Measurements from ENCODE around the gene HSPA12B. TPM values are rescaled to one million over a fixed set of nuclear protein-coding genes. Genes with fewer than 3 reads are reported as not detected.
A peak's percentile ranks its signal among the peaks of the same experiment; 100 is the strongest.

The HSPA12B gene
- total and polyA plus RNA-seq, 2 of the 4 experiments (the other 2 are of a cell fraction), result not detected

DNA sequence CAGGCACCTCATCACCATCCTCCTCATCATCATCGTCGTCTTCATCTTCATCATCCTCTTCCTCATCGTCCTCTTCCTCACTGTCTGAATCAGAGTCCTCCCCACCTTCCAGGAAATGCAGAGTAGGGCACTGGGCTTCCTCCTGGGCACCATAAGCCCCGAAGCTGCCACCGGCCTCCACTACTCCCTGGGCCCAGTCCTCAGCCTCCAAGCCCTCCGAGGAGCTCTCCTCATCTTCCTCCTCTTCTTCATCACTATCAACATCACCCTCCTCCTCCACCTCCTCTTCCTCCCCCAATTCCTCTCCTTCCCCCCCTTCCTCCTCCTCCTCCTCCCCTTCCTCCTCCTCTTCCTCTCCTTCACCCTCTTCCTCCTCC, 52.4 kb downstream of the HSPA12B start:
- Histone ChIP-seq H2AK9ac (replicated peaks; ENCODE audit: low read depth, low read length, poor library complexity) (peak overlapping the region; percentile 95), H3K18ac (ENCODE audit: low read depth, low read length) (no peak overlapping the region), H3K27me3 (ENCODE audit: control insufficient read depth, insufficient read depth, low read length) (no peaks in the 10 kb centered on the region), H3K14ac (replicated peaks; ENCODE audit: low read depth, low read length) (peak overlapping the region; percentile 24; the same call in 1 of the 2 replicates), H2AFZ (replicated peaks; ENCODE audit: low read length, poor library complexity) (no peak overlapping the region), H4K5ac (ENCODE audit: low read depth, low read length) (no peak overlapping the region), H3K4me2 (ENCODE audit: low read depth, low read length) (peak overlapping the region; percentile 99), H3K4me1 (ENCODE audit: control insufficient read depth, insufficient read depth, low read length) (peaks cover 16% of the 10 kb centered on the region), H3K23ac (ENCODE audit: low read depth, low read length) (peak overlapping the region; percentile 28; the same call in 1 of the 2 replicates), H4K8ac (ENCODE audit: low read depth in 2 of 2, low read length in 2 of 2) (no peak overlapping the region), H4K20me1 (ENCODE audit: insufficient read depth, low read length) (peaks cover 50% of the 10 kb centered on the region), H2AK5ac (ENCODE audit: low read depth, low read length) (no peak overlapping the region), H4K91ac (ENCODE audit: insufficient read depth, low read depth, low read length) (no peak overlapping the region), H3K56ac (ENCODE audit: extremely low read depth, insufficient read depth, low read length) (no peak overlapping the region), H3K9me1 (ENCODE audit: insufficient read depth, low read length) (peaks cover 12% of the 10 kb centered on the region), H2BK120ac (ENCODE audit: low read depth, low read length) (no peak overlapping the region), H3K4me3 (ENCODE audit: insufficient read depth, low read depth, low read length) (no peak overlapping the region; the same call in 1 of the 2 replicates), H2BK5ac (ENCODE audit: low read depth, low read length, poor library complexity, severe bottlenecking) (no peak overlapping the region), H3K36me3 (ENCODE audit: control insufficient read depth, insufficient read depth, low read length) (peaks cover 11% of the 10 kb centered on the region), H2BK20ac (ENCODE audit: low read depth, low read length) (no peak overlapping the region), H3K9me3 (ENCODE audit: control insufficient read depth, insufficient read depth, low read length) (no peaks in the 10 kb centered on the region), H3K9ac (ENCODE audit: low read depth, low read length) (peak overlapping the region; percentile 24; the same call in 1 of the 2 replicates), H3K27ac (ENCODE audit: insufficient read depth, low read length) (no peak overlapping the region), H2BK15ac (ENCODE audit: low read depth, low read length) (no peak overlapping the region), H3K79me1 (ENCODE audit: low read depth in 1 of 2, low read length in 2 of 2) (peaks cover 7 to 40% of the 10 kb centered on the region in 2 experiments; a peak in 3 of 4 replicates), H3K4ac (ENCODE audit: low read depth, low read length) (peak overlapping the region; percentile 8; the same call in 1 of the 2 replicates)
- BruUV-seq (replicated peaks), result no TSS peak
- POLR2A ChIA-PET (ENCODE audit: unreplicated experiment), result no interaction called here
- TF ChIP-seq CHD1 (IDR thresholded peaks at IDR 0.05; ENCODE audit: low read depth, low read length) (no peak), NFE2L2 (IDR thresholded peaks at IDR 0.05; ENCODE audit: low read depth, low read length) (no peak), MAZ (IDR thresholded peaks at IDR 0.05; ENCODE audit: borderline replicate concordance, low read depth, low read length) (no peak), RFX5 (IDR thresholded peaks at IDR 0.05; ENCODE audit: low read depth, low read length) (no peak), CEBPB (IDR thresholded peaks at IDR 0.05; ENCODE audit: low read depth, low read length) (no peak), MXI1 (IDR thresholded peaks at IDR 0.05; ENCODE audit: borderline replicate concordance, low read depth, low read length) (no peak), BHLHE40 (IDR thresholded peaks at IDR 0.05; ENCODE audit: low read depth, low read length) (no peak), MAFK (IDR thresholded peaks at IDR 0.05; ENCODE audit: low read depth, low read length) (no peak), FOS (IDR thresholded peaks at IDR 0.05; ENCODE audit: low read depth, low read length) (no peak), POLR2A (IDR thresholded peaks at IDR 0.05; ENCODE audit: low read depth, low read length) (no peak), RCOR1 (IDR thresholded peaks at IDR 0.05; ENCODE audit: insufficient replicate concordance, low read length) (no peak), RAD21 (IDR thresholded peaks at IDR 0.05; ENCODE audit: low read length) (no peak), SMC3 (IDR thresholded peaks at IDR 0.05; ENCODE audit: low read depth, low read length) (no peak)
- TF ChIP-seq, protein P1, sequence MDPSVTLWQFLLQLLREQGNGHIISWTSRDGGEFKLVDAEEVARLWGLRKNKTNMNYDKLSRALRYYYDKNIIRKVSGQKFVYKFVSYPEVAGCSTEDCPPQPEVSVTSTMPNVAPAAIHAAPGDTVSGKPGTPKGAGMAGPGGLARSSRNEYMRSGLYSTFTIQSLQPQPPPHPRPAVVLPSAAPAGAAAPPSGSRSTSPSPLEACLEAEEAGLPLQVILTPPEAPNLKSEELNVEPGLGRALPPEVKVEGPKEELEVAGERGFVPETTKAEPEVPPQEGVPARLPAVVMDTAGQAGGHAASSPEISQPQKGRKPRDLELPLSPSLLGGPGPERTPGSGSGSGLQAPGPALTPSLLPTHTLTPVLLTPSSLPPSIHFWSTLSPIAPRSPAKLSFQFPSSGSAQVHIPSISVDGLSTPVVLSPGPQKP (IDR thresholded peaks at IDR 0.05; ENCODE audit: borderline replicate concordance, low read depth, low read length), result no peak
- TF ChIP-seq, protein P2, sequence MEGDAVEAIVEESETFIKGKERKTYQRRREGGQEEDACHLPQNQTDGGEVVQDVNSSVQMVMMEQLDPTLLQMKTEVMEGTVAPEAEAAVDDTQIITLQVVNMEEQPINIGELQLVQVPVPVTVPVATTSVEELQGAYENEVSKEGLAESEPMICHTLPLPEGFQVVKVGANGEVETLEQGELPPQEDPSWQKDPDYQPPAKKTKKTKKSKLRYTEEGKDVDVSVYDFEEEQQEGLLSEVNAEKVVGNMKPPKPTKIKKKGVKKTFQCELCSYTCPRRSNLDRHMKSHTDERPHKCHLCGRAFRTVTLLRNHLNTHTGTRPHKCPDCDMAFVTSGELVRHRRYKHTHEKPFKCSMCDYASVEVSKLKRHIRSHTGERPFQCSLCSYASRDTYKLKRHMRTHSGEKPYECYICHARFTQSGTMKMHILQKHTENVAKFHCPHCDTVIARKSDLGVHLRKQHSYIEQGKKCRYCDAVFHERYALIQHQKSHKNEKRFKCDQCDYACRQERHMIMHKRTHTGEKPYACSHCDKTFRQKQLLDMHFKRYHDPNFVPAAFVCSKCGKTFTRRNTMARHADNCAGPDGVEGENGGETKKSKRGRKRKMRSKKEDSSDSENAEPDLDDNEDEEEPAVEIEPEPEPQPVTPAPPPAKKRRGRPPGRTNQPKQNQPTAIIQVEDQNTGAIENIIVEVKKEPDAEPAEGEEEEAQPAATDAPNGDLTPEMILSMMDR (conservative IDR thresholded peaks at IDR 0.05; ENCODE audit: low read depth, low read length), result no peak
- TF ChIP-seq, protein P3, sequence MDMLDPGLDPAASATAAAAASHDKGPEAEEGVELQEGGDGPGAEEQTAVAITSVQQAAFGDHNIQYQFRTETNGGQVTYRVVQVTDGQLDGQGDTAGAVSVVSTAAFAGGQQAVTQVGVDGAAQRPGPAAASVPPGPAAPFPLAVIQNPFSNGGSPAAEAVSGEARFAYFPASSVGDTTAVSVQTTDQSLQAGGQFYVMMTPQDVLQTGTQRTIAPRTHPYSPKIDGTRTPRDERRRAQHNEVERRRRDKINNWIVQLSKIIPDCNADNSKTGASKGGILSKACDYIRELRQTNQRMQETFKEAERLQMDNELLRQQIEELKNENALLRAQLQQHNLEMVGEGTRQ (IDR thresholded peaks at IDR 0.05; ENCODE audit: low read depth, low read length), result no peak
- dilution Hi-C loops (cut with HindIII; ENCODE audit: low sequenced_read_pairs, unreplicated experiment), result no loop called here
- no peak for DNase-seq
- in situ Hi-C loops (cut with MboI; ENCODE audit: low sequenced_read_pairs), result loop anchor here (10.0 kb wide), 1 partner anchor 300 kb away; no protein-coding TSS in a partner anchor
- ATAC-seq (ENCODE audit: low read depth), result no peak
- 93 to 100% methylated on average over 3 to 6 of the region's 6 CpGs for WGBS, 2 experiments (ENCODE audit: extremely low coverage in 2 of 2, insufficient read length in 1 of 2)
- CTCF ChIA-PET, result no interaction called here
- intact Hi-C loops (cut with micrococcal nuclease), result loop anchor here (5.0 kb wide), 1 partner anchor 223 kb away; no protein-coding TSS in a partner anchor

Data from IMR-90 (cell line).